GM19240 (cell line): ENCODE measurements around the gene CLSTN2.

Experiments used
- DNase-seq: peaks from one replicate; pipeline ENCODE4 v3.0.0; 2011; ENCODE audit warnings: low spot score; ENCODE audit not compliant: insufficient read length

Gene CLSTN2

DNA sequence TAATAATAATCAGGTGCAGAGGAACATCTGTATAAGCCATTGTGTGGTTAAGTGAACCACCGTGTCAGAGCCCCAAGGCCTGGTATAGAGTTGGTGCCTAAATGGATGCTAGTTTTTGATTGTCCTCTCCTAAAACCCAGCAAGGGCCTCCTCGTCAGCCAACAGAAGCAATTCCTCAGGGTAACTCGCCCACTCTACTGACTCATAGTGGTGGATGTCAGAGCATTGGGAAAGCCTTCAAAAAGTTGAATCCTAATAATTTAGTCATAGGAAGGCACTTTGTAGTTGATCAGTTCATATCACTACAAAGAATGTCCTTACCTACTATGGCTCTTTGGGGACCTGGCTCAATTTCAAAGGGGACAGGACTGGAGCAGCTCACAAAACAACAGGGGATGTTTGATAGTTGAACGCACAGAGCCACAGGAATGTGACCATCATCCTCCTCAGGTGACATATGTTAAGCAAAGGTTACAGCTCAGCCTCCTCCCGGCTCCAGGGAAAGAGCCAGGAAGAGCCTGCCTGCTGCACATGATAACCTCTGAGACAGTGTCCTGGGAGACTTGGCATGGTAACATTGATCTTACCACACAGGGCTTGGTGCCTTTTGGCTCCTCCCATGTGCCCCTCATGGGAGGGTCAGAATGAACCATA is 338.7 kb downstream of the CLSTN2 start:
- DNase-seq, result no peak

DNA sequence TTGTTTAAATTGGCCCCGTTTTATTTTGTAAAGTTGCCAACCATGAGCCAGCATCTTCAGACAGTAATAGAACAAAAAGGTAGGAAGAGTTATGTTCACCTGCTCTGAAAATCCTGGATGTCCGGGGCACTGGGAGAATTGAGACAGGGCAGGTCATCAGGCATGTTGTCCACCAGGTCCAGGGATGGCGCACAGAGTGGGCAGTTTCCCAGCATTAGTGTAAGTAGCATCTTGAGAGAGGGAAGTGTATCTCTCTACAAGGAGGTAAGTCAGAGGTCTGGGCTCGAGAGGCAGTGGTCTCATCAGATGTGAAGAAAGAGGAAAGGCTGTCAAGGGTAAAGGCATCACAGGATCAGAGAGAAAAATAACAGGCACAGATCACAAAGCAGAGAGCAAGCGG is 339.4 kb downstream of the CLSTN2 start:
- DNase-seq, result no peak

DNA sequence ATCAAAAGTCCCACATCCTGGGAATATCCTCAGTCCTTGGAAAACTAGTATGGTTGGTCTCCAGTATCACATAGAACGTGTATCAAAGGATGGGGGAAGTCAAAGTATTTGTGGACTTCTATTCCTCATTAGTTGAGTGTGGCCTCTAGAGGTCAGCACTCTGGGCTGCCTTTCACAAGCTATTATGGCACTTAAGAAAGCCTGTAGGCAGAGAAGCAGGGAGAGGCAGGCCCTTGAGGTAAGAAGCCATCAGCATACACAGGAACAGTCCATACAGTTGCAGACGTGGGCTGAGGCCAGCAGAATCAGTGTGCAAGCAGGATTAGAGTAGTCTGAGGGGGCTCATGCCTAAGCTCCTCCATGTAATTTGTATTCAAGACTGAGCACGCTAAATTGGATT is 341.7 kb downstream of the CLSTN2 start:
- DNase-seq, result no peak

DNA sequence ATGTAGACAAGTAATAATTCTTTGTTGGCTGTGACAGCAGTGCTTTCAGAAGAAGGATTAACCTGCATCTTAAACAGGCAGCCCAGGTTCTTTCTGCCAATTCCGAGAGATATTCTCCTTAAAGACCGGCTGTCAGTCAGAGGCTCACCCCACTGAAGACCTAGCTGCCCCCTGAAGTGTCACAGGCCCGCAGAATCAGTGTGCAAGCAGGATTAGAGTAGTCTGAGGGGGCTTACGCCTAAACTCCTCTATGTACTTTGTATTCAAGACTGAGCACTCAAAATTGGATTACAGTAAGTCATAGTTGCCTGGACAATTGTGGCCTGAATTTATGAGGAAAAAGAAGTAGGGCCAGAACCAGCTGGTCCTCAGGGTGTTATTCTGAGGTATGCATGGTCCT is 342.9 kb downstream of the CLSTN2 start:
- no peak for DNase-seq

DNA sequence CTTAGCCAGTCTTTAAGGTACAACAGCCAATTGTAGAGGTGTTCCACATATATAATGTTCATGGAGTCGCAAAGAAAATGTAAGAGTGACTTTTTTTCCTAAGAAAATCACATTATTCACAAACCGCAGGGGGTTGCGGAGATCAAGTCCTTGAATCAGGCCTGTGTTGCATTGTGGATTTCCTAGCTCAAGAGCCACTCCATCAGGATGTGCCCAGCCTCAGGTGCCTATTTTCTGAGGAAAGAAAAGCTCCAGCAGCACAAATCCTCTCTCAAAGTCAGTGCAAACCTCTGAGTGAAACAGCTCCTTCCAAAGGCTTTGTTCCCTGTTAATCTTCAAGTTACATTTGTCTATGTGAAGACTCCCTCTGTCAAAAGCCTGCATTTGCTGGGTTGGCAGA is 349.4 kb downstream of the CLSTN2 start:
- DNase-seq, result no peak

DNA sequence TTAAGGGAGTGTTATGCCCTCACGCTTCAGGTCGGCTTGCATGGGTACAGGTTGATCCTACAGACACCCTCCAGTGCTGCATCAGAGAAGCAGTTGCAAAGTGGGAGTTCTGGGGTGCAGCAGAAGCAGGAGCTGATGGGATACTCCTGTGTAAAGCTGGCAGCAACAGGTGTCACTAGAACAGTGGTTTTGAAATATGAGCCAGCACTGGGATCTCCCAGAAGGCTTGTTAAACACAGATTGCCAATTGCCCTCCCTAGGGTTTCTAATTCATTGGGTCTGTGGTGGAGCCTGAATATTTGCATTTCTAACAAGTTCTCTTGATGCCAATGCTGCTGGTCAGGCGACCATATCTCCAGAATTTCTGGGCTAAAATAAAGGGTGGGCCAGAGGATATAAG is 350.4 kb downstream of the CLSTN2 start:
- no peak for DNase-seq

DNA sequence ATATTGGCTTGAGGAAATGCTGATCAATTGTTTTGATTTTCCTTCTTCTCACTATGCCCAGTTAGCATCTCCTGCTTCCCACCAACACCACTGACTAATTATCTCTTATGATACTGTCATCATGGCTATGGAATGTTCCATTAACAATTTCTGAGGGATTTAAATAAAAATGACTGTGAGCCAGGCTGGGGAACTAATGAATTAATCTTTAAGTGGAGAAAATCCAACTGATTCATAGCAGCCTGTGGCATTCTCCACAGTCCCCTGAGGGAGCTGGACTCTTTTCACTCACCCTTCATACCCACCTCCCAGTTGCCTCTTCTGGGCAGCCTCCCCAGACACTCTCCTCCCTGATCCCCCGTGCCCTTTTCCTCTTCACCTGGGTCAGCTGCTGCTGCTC is 353.6 kb downstream of the CLSTN2 start:
- no peak for DNase-seq

DNA sequence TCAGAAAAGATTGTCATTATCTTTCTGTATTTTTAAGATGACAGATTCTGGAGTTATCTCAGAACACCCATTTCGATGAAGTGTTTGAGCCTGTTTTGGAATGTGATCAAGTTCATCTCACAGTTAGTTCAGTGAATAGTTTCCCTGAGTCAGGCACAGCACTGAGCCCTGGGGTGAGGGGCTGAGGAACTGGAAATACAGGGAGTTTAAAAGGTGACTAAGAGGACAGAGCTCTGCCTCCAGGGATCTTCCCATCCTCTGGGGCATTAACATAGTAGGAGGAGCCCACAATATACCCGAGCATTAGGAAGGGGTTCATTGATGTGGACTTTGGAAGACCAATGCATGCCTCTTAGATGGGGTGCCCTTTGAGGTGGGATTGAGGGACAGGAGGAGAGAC is 355.1 kb downstream of the CLSTN2 start:
- DNase-seq, result no peak

DNA sequence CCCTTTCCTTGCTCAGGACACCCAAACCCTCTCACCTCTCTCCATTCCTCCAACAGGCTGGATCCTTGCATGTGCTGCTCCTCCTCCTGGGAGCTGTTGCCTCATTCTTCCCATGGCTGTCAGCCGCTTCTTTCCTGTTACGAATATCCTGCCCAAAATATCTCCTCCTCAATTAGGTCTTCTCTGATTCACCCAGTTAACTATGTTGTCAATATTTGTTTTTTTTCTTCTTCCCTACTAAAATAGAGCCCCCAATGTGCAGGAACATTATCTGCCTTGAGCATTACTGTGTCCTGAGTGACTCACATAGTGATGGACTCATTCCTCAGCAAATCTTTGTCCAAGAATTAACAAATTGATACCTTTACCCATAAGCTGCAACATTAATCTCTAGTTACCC is 357.2 kb downstream of the CLSTN2 start:
- DNase-seq, result no peak

DNA sequence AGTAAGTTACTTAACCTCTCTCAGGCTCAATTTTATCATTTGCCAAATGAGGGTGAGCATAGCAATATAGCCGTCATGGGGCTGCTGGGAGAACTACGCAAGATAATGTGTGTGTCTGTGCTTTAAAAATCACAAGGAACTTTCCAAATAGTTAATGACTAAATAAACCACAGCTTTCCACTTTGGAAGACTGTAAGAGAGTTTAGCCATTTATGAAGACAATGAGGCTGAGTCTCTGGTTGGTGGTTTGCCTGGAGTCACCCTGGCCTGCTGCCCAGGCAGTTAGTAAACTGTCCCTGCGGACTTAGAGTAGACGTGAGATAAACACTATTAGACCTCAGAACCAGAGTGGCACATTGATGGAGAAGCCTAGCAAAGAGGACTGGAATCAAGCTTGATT is 357.7 kb downstream of the CLSTN2 start:
- DNase-seq, result no peak

DNA sequence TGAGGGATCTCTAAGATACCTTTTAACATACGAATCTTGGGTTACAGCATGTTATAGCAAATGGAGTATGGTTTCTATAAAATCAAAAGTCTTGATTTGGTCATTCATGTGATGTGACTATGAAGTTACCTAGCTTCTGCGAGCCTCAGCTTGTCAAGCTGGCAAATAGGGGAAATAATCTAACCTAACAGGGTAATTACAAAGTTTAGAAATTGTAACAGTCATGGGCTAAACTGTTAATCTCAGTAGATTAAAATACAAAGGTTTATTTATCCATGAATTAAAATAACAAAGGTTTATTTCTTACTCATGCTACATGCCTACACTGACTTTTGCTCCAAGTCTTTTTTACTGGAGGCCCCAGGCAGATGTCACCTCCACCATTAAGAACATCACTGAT is 359.1 kb downstream of the CLSTN2 start:
- DNase-seq, result no peak

DNA sequence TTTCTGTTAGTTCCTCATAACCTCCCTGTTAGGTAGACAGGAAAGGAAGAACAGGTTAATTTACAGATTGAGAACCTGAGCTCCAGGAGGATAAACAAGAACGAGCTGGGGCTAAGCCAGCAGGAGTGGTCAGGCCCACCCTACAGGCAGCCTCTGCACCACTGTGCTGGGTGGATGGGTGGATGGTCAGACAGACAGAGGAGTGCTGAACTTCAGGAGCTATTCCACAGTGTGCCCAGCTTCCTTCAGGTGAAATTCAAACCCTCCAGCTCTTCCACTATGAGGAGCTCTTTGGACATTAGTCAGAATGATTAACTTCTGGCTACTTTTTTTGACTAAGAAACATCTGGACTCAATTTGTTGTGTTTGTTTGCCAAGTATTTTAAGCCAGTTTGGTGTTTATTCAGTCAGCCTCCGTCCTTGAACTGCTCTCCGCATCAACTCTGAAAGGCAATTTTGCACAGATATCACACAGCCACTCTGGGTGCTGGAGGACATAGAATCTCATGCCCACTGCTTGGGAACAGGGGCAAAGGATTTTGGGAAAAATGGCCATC is 361.9 kb downstream of the CLSTN2 start:
- DNase-seq, result no peak

DNA sequence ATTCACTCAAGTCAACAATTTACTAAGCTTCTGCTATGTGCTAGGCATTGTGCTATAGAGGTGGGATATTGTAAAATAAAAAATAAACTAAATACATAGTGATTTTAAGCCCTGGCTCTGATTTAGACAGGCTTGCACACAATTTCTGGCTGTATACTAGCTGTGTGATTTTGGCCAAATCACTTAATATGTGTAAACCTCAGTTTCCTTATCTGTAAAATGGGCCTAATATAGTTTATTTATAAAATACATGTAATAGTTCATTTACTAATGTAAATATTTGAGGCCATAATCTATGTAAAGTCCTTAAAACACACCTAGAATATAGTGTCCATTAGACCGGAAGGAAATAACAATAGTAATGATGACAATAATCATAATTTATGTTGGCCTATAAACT is 363.1 kb downstream of the CLSTN2 start:
- DNase-seq, result no peak

DNA sequence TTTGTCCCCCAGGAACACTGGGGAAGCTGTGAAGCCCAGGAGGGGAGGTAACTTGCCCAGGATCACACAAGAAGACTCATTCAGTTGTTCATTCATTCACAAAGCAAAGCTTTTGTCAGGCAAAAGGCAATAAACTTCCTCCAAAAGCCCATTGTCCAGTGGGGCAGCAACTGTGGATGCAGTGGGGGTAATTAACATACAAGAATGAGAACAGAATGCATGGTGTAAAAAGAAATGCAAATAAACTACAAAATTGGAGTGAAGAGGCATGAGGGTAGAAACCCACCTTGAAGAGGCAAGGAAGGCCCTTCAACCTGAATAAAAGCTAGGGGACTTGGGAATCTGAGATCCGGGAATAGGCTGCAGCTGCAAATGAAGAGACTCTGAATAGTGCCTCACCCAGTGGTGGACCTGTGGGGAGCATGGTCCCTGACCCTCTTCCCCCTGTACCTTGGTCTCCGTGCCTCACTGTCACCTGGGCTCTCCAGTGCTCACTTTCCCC is 363.6 kb downstream of the CLSTN2 start:
- no peak for DNase-seq

DNA sequence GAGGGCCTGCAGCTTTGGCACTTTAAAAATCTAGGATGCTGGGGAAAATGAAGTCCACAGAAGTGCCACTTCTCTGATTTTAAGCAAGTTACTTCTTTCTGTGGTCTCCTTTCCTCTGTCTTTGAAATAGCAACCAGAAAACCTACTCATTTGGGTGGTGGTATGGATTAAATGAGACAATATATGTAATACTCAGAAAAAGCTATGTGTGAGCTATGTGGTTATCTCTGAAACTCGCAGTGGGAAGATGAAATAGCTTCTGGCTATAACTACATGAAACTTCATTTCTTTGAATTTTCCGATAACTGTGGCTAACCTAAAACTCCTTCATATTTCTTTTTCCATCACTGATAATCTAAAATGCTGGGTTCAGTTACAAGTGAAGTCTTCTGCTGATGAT is 368.9 kb downstream of the CLSTN2 start:
- no peak for DNase-seq

DNA sequence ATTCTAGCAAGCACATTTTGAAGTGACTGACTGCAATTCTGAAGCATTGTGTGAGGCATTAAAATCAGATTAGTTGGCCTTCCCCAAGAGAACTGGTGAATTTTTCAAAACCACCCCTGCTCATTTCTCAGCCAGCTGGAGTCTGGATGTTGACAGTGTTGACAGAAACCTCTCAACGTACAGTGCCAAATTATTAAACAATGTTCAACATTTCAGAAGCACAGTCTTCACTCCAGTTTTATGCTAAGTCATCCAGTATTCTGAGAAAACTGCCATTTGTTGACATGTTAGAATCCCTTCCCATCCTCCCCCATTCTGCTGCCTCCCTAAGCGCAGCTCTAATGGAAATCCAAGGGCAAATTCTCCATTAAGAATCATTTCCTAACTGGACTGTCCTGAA is 373.6 kb downstream of the CLSTN2 start:
- DNase-seq, result no peak

DNA sequence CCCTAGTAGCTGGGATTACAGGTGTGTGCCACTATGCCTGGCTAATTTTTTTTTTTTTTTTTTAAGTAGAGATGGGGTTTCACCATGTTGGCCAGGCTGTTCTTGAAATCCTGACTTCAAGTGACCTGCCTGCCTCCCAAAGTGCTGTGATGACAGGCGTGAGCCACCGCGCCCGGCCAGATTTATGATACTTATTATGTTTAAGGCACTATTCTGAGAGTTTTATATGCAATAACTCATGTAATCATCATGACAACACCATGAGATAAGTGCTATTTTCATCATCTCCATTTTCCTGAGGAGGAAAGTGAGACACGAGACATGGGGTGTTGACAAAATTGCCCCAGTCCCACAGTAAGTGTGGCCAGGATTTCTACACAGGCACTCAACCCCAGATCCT is 376.4 kb downstream of the CLSTN2 start:
- DNase-seq, result no peak

DNA sequence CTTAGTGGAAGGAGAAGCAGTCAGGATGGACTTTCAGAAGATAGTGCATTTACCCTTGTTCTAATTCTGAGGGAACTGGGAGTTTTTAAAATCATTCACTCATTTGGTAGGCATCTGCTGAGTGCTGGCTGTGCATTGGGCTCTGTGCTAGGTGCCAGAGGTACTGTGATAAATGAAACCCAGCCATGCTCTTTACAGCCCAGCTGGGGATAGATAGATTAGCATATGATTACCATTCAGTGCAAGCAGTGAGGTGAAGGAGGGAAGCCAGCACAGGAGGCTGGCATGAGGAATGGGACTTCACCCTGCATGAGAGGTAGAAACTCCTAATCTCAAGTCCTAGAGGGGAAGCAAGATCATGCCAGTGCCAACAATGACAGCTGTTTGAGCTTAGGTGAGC is 381.0 kb downstream of the CLSTN2 start:
- DNase-seq, result no peak

DNA sequence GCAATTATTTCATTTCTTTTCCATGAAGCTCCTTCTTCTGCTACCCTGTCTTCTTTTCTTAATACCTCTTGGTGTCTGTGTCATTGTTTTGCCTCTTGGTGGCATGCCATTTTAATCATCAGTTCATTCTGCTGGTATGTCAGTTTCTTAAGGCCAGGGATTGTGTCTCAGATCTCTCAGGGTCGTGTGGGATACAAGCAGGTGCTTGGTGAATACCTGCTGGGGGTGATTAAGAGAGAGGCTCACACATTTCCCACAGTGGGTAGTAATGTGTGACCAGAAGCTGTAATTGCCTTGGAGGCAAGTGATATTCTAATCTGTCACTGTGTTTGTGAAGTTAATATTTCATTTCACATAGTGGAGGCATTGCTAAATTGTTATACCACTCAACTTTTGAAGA is 381.5 kb downstream of the CLSTN2 start:
- DNase-seq, result no peak

DNA sequence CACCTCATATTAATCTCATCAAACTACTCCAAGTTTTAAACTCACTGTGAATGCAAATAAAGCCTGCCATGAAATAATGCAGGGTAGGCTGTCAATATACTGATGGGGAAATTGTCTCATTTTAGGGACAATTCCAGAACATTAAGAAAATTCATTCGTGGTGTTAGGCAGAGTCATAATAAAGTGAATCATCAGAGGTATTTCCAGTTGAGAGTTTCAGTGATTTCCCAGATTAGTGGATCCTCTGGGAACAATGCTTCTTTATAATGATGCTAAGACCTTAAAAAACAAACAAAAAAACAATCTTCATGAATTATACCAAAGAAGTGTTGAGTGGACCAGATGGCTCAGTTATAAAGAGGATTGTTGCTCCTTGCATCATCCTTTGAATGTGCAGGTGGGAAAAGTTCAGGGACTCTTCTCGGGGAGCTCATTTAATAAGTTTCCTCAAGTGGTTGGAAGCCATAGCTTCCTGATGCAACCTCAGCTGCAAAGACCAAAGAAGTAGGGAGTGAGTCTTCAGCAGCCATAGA is 381.9 kb downstream of the CLSTN2 start:
- no peak for DNase-seq

DNA sequence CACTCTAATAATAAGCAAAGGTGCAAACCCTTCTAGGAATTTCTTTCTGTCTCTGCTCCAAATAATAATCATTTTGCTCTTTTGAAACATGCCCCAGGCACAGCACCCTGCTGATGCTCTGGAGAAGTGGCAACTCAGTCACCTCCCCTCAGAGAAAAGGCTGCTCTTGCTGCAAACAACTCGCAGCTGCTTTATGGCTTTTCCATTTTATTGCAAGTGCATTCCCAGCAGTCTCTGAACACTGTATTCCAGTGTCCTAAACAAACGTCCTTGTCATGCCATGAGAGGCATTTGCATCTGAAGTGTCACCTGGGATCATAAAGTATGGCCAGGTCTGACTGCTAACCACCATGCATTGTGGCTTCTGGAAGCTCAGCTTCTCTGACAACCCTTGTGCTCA is 384.8 kb downstream of the CLSTN2 start:
- DNase-seq, result no peak

DNA sequence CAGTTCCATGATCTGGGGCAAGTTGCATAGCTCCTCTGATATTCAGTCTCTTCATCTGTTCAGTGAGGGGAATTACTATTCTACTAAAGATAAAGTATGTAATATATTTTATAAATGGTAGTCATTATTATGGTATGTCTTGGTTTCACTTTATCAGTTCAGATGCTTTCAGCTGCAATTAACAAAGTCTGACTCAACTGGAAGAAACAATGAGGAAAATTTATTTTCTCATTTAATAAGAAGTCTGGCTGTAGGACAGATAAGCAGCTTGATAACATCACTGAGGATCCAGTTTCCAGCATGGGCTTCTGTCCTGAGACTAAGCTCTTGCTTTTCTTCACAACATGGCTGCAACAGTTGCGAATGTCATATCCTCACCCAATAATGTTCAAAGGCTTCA is 388.6 kb downstream of the CLSTN2 start:
- DNase-seq, result no peak

DNA sequence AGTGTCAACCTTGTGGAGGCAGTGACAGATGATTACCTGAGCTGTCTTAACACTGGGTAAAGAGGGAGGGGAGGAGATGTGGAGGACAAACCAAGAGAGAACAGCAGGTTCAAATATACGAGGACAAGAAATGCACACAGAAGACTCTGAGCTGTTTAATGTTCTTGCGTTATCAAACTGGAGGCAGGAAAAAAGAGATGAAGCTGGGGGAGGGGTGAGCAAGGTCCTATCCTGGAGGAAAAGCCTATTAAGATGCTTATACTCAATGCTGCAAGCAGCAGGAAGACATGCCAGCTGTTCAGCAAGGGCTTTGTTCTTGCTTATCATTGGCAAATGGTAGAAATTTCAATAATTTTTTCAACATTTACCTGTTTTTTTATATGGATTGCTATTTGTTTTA is 397.1 kb downstream of the CLSTN2 start:
- DNase-seq, result no peak
